Measurements from ENCODE around the gene WNT10A.

DNA sequence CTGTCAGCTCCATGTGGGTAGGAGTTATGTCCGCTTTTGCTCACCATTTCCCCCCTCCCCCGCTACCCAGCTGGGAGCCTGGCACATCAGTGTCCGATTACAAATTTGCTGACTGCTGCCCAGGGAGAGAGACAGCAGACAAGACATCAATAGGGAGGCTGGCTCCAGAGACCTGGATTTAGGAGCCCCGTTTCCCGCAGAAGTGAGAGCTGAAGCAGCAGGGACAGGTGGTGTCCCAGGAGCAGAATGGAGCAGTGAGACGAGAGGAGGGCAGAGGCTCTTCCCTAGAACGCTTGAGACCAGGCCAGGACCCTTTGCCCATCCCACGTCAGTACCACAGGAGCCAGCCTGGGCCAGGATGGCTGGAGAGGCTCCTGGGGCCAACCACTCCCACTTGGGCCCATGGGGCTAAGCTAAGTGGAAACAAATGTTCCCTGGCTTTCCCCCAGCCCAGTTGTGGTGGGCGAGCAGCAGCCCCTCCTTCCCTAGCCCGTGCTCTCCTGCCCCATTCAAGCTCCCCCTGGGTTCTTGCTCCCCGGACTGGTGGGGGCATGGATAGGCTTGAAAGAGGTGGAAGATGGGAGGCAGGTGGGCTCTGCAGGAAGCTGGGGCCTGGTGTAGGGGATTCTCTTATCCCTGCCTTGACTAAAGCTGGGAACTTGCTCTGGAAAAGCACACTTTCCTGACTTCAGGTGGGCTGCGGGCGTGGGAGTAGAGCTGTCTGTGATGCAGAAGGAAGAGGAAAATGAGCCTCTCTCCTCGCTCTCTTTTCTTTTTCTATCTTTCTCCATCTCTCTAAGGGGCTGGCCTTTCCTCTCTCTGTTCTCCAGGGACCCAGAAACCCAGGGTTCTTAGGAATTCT, 25.1 kb upstream of the WNT10A start:
- TF ChIP-seq POLR2A (IDR thresholded peaks at IDR 0.05) = no peak
- TF ChIP-seq, protein P1, sequence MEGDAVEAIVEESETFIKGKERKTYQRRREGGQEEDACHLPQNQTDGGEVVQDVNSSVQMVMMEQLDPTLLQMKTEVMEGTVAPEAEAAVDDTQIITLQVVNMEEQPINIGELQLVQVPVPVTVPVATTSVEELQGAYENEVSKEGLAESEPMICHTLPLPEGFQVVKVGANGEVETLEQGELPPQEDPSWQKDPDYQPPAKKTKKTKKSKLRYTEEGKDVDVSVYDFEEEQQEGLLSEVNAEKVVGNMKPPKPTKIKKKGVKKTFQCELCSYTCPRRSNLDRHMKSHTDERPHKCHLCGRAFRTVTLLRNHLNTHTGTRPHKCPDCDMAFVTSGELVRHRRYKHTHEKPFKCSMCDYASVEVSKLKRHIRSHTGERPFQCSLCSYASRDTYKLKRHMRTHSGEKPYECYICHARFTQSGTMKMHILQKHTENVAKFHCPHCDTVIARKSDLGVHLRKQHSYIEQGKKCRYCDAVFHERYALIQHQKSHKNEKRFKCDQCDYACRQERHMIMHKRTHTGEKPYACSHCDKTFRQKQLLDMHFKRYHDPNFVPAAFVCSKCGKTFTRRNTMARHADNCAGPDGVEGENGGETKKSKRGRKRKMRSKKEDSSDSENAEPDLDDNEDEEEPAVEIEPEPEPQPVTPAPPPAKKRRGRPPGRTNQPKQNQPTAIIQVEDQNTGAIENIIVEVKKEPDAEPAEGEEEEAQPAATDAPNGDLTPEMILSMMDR (IDR thresholded peaks at IDR 0.05) = no peak
- no peak for TF ChIP-seq EP300 (IDR thresholded peaks at IDR 0.05)

Measured in ovary (tissue), 3 donors.